H9 (cell line): Measurements from ENCODE around the gene STAT1. TPM values are rescaled to one million over a fixed set of nuclear protein-coding genes. Genes with fewer than 3 reads are reported as not detected.

Source experiments
- DNase-seq: peaks from one replicate; pipeline ENCODE4 v3.0.0-alpha.2; 2017
- H2AFZ ChIP-seq: one replicate; pipeline ENCODE4 v1.6.1; 2013; ENCODE audit warnings: mild to moderate bottlenecking, low read length, control low read depth, moderate library complexity
- H2AK5ac ChIP-seq: 2 replicates; pipeline ENCODE4 v1.6.1; 2013; ENCODE audit warnings: low read length, control low read depth, mixed read lengths; ENCODE audit not compliant: insufficient read length
- H2BK120ac ChIP-seq: one replicate; pipeline ENCODE4 v1.6.1; 2013; ENCODE audit warnings: low read depth, mild to moderate bottlenecking, low read length, control low read depth, inconsistent platforms; ENCODE audit not compliant: poor library complexity, severe bottlenecking
- H2BK12ac ChIP-seq: 2 replicates; pipeline ENCODE4 v1.6.1; 2013; ENCODE audit warnings: low read length, control low read depth, mixed read lengths, low read depth; ENCODE audit not compliant: insufficient read length
- H2BK15ac ChIP-seq: 2 replicates; pipeline ENCODE4 v1.6.1; 2013; ENCODE audit warnings: low read depth, low read length, control low read depth
- H2BK20ac ChIP-seq: one replicate; pipeline ENCODE4 v1.6.1; 2013; ENCODE audit warnings: low read depth, mild to moderate bottlenecking, low read length, control low read depth, inconsistent platforms; ENCODE audit not compliant: poor library complexity, severe bottlenecking
- H2BK5ac ChIP-seq: 2 replicates; pipeline ENCODE4 v1.6.1; 2013; ENCODE audit warnings: low read length, control low read depth, mixed read lengths; ENCODE audit not compliant: insufficient read length
- H3K14ac ChIP-seq: 2 replicates; pipeline ENCODE4 v1.6.1; 2013; ENCODE audit warnings: low read length, control low read depth; ENCODE audit not compliant: insufficient read depth
- H3K18ac ChIP-seq: 2 replicates; pipeline ENCODE4 v1.6.1; 2013; ENCODE audit warnings: low read depth, mild to moderate bottlenecking, mixed read lengths, low read length, control low read depth; ENCODE audit not compliant: insufficient read length
- H3K23ac ChIP-seq: 2 replicates; pipeline ENCODE4 v1.6.1; 2013; ENCODE audit warnings: low read length, control low read depth, mixed read lengths, low read depth; ENCODE audit not compliant: insufficient read length
- H3K23me2 ChIP-seq: 2 replicates; pipeline ENCODE4 v1.6.1; 2013; ENCODE audit warnings: low read depth, mild to moderate bottlenecking, mixed read lengths, low read length, control low read depth; ENCODE audit not compliant: insufficient read length, poor library complexity, severe bottlenecking
- H3K27ac ChIP-seq: 2 replicates; pipeline ENCODE4 v1.5.1; 2013; ENCODE audit warnings: low read length, control low read depth, mixed read lengths, low read depth; ENCODE audit not compliant: insufficient read length
- H3K27me3 ChIP-seq: 2 replicates; pipeline ENCODE4 v1.6.1; 2013; ENCODE audit warnings: low read length, control low read depth, inconsistent platforms; ENCODE audit not compliant: insufficient read depth
- H3K4ac ChIP-seq: 2 replicates; pipeline ENCODE4 v1.6.1; 2013; ENCODE audit warnings: low read depth, mild to moderate bottlenecking, control low read depth, inconsistent platforms, low read length, moderate library complexity
- H3K4me1 ChIP-seq: 2 replicates; pipeline ENCODE4 v1.6.1; 2013; ENCODE audit warnings: low read length, control low read depth, inconsistent platforms; ENCODE audit not compliant: insufficient read depth
- H3K4me2 ChIP-seq: 2 replicates; pipeline ENCODE4 v1.6.1; 2013; ENCODE audit warnings: low read length, control low read depth, mixed read lengths; ENCODE audit not compliant: insufficient read length, insufficient read depth
- H3K56ac ChIP-seq: 2 replicates; pipeline ENCODE4 v1.6.1; 2013; ENCODE audit warnings: low read depth, mild to moderate bottlenecking, mixed read lengths, low read length, control low read depth; ENCODE audit not compliant: insufficient read length
- H3K79me1 ChIP-seq: 2 replicates; pipeline ENCODE4 v1.6.1; 2013; ENCODE audit warnings: low read depth, mild to moderate bottlenecking, moderate library complexity, low read length, control low read depth, inconsistent platforms; ENCODE audit not compliant: insufficient read depth, poor library complexity, severe bottlenecking
- H3K79me2 ChIP-seq: 2 replicates; pipeline ENCODE4 v1.6.1; 2013; ENCODE audit warnings: low read length, control low read depth, inconsistent platforms; ENCODE audit not compliant: insufficient read depth
- H3K9ac ChIP-seq: 2 replicates; pipeline ENCODE4 v1.6.1; 2013; ENCODE audit warnings: low read length, control low read depth, mixed read lengths; ENCODE audit not compliant: insufficient read length; ENCODE audit errors: extremely low read depth
- H3K9me3 ChIP-seq: one replicate; pipeline ENCODE4 v1.6.1; 2013; ENCODE audit warnings: low read depth, low read length, inconsistent platforms; ENCODE audit not compliant: control insufficient read depth
- H3T11ph ChIP-seq: one replicate; pipeline ENCODE4 v1.6.1; 2013; ENCODE audit warnings: mild to moderate bottlenecking, low read length, control low read depth, inconsistent platforms
- H4K20me1 ChIP-seq: one replicate; pipeline ENCODE4 v1.6.1; 2013; ENCODE audit not compliant: control insufficient read depth, insufficient read length, insufficient read depth
- H4K5ac ChIP-seq: 2 replicates; pipeline ENCODE4 v1.6.1; 2013; ENCODE audit warnings: low read depth, mild to moderate bottlenecking, mixed read lengths, low read length, control low read depth; ENCODE audit not compliant: insufficient read length
- H4K8ac ChIP-seq: replicated peaks from 2 replicates; pipeline ENCODE4 v1.6.1; 2013; ENCODE audit warnings: low read length, control low read depth, mixed read lengths, low read depth; ENCODE audit not compliant: insufficient read length
- H4K91ac ChIP-seq: 2 replicates; pipeline ENCODE4 v1.6.1; 2013; ENCODE audit warnings: low read depth, mild to moderate bottlenecking, moderate library complexity, mixed read lengths, low read length, control low read depth; ENCODE audit not compliant: insufficient read length
- H3K27ac Mint-ChIP-seq, 3 experiments: 2 replicates in 2 of 3; 3 replicates in 1 of 3; pipeline ENCODE4 v1.8.0; 2020 to 2021; ENCODE audit warnings: mixed read lengths in 3 of 3, mild to moderate bottlenecking in 1 of 3, moderate library complexity in 1 of 3
- H3K27me3 Mint-ChIP-seq: 2 replicates; pipeline ENCODE4 v1.8.0; 2021; ENCODE audit warnings: low read depth, mild to moderate bottlenecking, moderate library complexity, mixed read lengths
- H3K36me3 Mint-ChIP-seq, 3 experiments: 2 replicates in 2 of 3; 3 replicates in 1 of 3; pipeline ENCODE4 v1.8.0; 2020 to 2021; ENCODE audit warnings: low read depth in 3 of 3, mixed read lengths in 3 of 3; ENCODE audit not compliant: insufficient read depth in 1 of 3
- H3K4me1 Mint-ChIP-seq, 2 experiments: 2 replicates each; pipeline ENCODE4 v1.8.0; 2020; ENCODE audit warnings: mixed read lengths in 2 of 2
- H3K4me3 Mint-ChIP-seq, 2 experiments: 2 replicates in 1 of 2; 3 replicates in 1 of 2; pipeline ENCODE4 v1.8.0; 2020 to 2021; ENCODE audit warnings: mild to moderate bottlenecking in 2 of 2, mixed read lengths in 2 of 2, moderate library complexity in 1 of 2
- H3K9me3 Mint-ChIP-seq, 2 experiments: 2 replicates in 1 of 2; 3 replicates in 1 of 2; pipeline ENCODE4 v1.8.0; 2020; ENCODE audit warnings: mild to moderate bottlenecking in 2 of 2, mixed read lengths in 2 of 2, moderate library complexity in 1 of 2
- WGBS: extraction: QIAGEN DNeasy Blood & Tissue Kit; methylation state at CpG from one replicate; pipeline ENCODE4 v1.1.7; 2013; ENCODE audit warnings: missing lambda C conversion rate, low lambda C conversion rate, mixed read lengths; ENCODE audit not compliant: insufficient read length; ENCODE audit errors: extremely low coverage; 5-methylcytosine and 5-hydroxymethylcytosine counted together
- total RNA-seq: library from RNA; stranded (reverse); gene quantifications from 2 replicates; pipeline ENCODE4 v1.2.1, GENCODE V29; 2021
- TF ChIP-seq, protein P1 (sequence below): fragments of 200-600 bp; sonication (generic); conservative IDR thresholded peaks from 3 replicates; pipeline ENCODE4 v1.8.0; 2021; ENCODE audit warnings: antibody characterized with exemption, mild to moderate bottlenecking

The STAT1 gene
- total RNA-seq, 1 experiment from 2014 or later, result 48.1 TPM

DNA sequence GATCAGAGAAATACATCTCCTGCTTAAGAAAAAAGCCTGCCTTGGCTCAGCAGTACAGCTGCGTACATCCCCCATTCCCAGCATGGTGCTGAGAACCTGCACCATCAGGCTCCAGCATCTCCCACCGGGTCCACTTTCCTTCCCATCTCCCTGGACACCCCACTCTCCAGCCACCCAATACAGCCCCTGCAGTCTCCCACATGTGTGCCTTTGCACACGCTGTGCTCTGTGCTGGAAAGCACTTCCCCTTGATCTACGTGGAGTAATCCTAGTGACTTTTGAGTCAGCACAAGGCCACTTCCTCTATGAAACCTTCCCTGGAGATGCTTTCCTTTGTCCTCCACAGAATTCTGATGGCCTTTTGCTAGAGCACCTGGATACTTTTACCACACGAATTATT is 17.0 kb downstream of the STAT1 start:
- Histone ChIP-seq H4K20me1 (no peaks in the 10 kb centered on the region), H3K18ac (no peak overlapping the region), H3K9me3 (no peaks in the 10 kb centered on the region), H3T11ph (no peak overlapping the region), H4K91ac (no peak overlapping the region), H2AFZ (no peak overlapping the region), H2AK5ac (no peak overlapping the region), H3K27me3 (no peaks in the 10 kb centered on the region), H2BK12ac (no peak overlapping the region), H3K4me2 (no peak overlapping the region), H3K4me1 (no peaks in the 10 kb centered on the region), H3K27ac (no peak overlapping the region), H2BK5ac (no peak overlapping the region), H3K79me2 (no peaks in the 10 kb centered on the region), H4K5ac (no peak overlapping the region), H3K79me1 (no peaks in the 10 kb centered on the region), H3K23ac (no peak overlapping the region), H3K56ac (no peak overlapping the region), H3K14ac (no peak overlapping the region), H3K23me2 (no peaks in the 10 kb centered on the region), H3K4ac (no peak overlapping the region), H4K8ac (no peak overlapping the region), H2BK20ac (no peak overlapping the region), H2BK120ac (no peak overlapping the region), H3K9ac (no peak overlapping the region), H2BK15ac (no peak overlapping the region)
- Mint-ChIP-seq H3K4me3 (no peak overlapping the region; a peak in 1 of 5 replicates), H3K27ac (peak overlapping the region in 1 of 3 experiments; percentile 22; a peak in 2 of 7 replicates), H3K4me1 (no peaks in the 10 kb centered on the region), H3K36me3 (peaks cover 36 to 85% (median 82%) of the 10 kb centered on the region in 3 experiments; a peak in 6 of 7 replicates), H3K27me3 (no peaks in the 10 kb centered on the region), H3K9me3 (no peaks in the 10 kb centered on the region)
- no CpG with 5 or more reads among the region's 5 CpGs for WGBS
- no peak for DNase-seq
- TF ChIP-seq, protein P1, sequence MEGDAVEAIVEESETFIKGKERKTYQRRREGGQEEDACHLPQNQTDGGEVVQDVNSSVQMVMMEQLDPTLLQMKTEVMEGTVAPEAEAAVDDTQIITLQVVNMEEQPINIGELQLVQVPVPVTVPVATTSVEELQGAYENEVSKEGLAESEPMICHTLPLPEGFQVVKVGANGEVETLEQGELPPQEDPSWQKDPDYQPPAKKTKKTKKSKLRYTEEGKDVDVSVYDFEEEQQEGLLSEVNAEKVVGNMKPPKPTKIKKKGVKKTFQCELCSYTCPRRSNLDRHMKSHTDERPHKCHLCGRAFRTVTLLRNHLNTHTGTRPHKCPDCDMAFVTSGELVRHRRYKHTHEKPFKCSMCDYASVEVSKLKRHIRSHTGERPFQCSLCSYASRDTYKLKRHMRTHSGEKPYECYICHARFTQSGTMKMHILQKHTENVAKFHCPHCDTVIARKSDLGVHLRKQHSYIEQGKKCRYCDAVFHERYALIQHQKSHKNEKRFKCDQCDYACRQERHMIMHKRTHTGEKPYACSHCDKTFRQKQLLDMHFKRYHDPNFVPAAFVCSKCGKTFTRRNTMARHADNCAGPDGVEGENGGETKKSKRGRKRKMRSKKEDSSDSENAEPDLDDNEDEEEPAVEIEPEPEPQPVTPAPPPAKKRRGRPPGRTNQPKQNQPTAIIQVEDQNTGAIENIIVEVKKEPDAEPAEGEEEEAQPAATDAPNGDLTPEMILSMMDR, result no peak
